ENCODE measurements around the gene TP53I13. TPM values are rescaled to one million over a fixed set of nuclear protein-coding genes. Genes with fewer than 3 reads are reported as not detected.

TP53I13 gene
- total RNA-seq, 1 experiment from 2014 or later, result 40.2 TPM

DNA sequence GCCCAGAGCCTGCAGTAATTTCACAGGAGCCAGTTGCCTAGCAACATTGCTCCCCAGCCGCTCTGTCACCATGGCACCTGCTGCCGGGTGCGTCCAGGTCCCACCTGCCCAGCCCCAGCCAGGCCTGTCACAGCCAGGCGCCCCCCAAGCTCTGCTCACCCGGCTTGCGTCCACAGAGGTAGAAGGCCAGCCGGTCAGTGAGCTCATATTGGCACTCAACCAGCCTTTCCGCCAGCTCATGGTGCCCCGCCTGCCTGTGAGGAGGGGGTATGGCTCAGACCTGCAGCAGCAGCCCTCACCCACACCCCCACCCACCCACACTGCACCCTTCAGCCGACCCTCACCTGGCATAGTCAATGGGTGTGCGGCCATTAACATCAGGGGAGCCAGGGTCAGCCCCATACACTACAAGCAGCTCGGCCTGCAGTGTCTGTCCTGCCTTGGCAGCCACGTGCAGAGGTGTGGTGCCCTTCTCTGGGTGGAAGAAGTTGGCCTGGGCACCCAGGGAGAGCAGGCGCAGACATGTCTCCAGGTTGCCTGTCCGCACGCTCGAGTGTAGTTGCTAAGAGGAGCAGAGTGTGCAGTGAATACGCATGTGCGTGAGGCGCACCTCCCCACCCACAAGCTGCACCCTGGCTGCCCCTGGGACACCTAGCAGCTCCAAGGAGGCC is 13.2 kb downstream of the TP53I13 start:
- DNase-seq (ENCODE audit: low read depth), result no peak

DNA sequence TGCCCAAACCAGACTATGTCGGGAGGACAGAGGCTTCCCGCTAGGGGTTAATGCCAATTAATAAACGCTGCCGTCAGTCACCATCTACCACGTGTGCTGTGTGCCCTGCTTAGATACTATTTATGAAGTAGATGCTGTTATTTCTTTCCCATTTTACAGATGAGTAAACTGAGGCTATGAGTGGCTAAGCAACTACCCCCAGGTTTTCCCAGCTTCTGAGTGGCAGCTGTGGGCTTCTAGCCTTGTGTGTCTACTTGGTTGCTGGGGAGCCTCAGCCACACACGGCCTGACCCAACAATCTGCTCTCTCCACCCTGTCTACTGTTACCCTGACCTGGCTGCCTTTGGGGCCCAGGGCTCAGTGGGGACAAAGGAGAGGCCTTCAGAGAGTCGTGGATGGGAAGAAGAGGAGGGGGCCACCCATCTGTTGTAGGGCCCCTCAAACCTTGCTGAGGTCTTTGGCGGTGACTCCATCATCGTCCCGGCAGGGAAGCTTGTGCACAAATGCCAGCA is 13.8 kb downstream of the TP53I13 start:
- DNase-seq (ENCODE audit: low read depth), result no peak

DNA sequence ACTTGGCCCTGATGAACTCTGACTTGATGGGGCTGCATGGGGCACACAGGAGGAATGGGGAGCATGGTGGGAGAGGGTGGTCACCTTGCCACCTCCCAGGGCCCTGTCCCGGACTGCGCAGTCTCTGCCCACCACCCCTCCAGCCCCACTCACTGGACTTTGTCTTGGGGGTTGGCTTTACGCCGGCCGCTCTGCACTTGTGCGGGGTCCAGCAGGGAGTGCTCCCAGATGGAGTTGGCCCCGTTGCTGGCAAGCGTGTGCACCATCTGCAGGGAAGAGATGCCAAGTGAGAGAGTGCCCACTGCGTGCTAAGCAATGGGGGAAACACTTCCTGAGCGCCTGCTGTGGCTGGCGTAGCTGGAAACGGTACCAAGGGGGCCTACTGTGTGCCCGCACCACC is 14.3 kb downstream of the TP53I13 start:
- no peak for DNase-seq (ENCODE audit: low read depth)

DNA sequence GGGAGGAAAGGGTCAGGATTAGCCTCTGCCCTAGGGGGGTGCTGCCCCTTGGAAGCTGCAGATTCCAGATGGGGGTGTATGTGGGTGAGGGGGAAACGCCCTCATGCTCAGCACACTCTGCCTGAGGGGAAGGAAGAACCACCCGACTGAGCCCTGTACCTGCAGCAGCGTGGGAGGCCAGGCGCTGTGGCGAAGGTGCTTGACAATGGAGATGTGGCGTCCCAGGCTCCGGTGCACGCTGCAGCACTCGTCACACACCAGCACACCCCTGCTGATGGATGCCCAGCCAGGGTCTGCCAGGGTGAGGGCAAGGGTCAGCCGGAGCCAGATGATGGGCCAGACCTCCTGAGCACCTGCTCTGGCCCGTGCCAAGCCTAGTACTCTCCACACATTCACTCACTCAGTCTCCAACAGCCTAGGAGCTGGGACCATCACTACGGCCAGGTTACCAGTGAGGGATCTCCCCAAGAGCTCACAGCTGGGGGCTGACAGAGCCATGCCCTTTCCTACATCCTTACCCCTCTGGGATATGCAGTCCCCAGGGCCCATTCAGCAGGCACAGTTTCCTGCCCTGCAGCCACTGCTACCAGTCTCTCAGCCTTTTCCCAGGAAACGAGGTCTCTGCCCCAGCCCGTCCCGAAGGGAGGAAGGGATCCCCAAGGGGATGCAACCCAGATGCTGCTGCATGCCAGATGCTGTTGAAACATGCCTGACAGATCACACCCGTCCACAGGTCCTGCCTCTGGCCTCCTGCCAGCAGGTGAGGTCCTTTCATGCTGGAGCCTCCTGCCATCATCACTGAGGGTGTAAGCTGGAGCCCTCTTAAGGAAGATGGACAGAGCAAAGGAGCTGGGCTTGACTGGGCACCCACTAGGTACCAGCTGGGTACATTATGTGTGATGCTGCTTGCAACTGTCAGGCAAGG is 15.1 kb downstream of the TP53I13 start:
- no peak for DNase-seq (ENCODE audit: low read depth)

DNA sequence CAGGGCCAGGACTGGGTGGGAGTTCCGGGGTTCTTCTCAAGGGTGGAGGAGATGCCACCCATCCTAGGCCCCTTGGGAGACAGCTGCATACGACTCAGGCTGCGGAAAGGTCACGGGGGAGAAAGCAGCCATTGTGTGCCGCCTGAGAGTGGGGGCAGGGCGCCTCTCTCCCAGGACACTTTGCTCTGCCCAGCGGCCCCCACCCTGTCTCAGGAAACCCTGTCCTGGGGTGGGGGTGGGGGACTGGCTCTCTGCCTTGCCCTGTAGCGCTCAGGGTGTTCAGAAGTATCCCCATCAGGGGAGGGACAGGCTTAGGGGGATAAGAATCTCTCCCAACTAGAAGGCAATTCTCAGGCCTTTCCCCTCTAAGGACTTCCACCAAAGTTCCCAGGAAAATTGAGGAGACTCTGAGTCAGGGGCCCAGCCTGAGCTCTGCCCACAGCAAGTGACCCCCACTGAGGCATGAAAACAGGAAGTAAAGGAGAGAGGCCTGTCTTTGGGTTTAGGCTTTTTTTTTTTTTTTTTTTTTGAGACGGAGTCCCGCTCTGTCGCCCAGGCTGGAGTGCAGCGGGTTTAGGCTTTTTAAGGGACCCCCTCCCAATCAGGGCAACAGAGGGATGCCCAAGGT is 16.1 kb downstream of the TP53I13 start:
- peak; percentile 44 for DNase-seq (ENCODE audit: low read depth)

DNA sequence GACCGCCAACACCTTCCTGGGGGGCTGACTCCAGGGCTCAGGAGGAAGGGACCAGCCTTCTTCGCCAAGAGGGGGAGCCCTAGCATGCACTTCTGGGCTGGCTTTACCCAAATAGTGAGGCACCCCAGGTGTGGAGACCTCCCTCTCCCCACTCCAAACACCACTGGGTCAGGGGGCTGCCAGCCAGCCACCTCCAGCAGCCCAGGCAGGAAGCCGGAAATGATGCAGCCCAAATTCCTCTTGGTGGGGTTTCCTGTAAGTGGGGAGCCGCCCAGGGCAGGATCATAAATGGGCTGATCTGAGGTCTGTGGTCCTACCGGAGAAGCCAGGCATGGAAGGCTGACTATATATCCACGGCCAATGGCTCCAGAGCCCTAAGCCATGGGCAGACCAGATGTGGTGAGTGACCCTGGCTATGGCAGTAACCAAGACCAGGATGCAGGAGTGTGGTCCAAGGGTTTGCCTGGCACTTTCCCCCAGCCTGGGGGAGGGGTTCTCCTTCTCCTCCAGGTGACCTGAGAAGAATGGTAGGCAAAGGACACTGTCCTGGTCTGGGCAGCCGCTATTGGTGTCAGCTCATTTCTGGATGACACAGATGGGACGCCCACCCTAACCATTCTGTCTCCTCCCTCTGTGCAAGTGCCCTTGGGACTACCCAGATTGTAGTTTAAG is 16.7 kb downstream of the TP53I13 start:
- peak; percentile 80 for DNase-seq (ENCODE audit: low read depth)

DNA sequence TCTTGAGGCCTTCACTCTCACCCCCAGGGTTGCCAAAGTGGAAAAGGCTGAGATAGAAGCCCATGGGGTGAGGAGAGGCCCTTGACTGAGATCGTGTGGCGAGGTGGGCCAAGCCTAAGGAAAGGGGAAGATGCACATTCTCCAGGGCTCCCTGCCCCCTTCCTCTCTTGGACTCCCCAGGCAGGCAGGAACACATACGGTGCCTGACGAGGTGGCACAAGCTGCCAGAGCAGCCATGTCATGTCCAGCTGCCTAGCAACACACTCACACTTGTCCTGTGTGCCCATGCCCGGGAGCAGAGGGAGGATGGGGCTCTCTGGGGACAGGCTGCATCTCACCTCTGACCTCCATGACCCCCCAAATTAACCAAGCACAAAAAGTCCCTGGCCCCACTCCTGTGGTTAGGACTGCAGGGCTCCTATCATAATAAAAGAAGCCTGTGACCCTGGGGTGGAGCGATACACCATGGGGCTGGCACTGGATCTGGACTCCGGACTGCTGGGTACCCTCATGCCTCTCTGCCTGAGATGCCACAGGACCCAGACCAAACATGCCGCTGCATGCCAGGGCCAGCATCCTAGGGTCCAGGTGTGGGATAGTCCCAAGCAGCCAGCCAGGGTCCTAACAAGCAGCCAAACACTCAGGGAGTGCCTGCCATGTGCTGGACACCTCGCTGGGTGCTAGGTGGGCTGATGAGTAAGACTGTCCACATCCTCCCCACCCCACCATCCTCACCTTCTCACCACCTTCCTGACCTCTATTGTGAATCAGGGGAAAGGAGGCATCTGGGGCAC is 18.4 kb downstream of the TP53I13 start:
- DNase-seq (ENCODE audit: low read depth), result no peak

DNA sequence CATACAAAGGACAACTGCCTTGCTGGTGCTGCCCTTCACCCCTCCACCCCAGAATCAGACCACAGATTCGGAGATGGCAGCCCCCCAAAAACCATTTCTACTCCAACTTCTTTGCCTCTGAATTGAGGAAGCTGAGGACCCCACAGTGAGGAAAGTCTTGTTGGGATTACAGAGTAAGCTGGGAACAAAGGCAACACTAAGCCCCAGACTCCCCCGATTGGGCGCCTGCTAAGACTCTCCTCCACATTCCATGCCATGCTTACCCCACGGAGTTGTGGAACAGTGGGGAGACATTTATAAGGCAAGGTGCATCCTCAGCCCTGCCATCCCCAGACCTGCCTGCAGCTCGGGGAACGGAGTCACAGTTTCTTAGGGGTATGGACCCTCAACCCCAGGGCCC is 19.1 kb downstream of the TP53I13 start:
- no peak for DNase-seq (ENCODE audit: low read depth)

DNA sequence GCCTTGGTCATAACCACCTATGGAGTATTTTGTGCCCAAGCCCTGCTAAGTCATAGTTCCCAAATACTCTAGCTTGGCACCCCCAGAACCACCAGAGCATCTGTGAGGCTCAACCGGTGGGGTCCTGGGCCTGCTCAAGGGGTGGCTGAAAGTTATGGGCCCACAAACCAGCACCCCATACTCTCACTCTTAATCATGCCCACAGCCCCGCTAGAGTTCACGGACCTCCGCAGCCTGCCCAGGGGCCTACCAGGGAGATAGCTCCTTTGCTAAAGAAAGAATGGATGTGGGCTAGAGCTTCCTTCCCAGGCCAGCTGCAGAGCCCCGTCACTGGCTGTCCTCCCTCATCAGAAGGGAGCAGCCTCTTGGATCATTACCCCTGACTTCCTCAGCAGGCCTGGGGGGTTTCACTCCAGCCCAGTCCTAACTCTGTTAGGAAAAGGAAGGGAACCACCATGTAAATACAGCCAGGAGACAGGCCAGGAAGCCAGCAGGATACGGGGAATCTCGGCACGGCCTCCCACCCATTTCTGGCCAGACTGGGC is 19.6 kb downstream of the TP53I13 start:
- no peak for DNase-seq (ENCODE audit: low read depth)

DNA sequence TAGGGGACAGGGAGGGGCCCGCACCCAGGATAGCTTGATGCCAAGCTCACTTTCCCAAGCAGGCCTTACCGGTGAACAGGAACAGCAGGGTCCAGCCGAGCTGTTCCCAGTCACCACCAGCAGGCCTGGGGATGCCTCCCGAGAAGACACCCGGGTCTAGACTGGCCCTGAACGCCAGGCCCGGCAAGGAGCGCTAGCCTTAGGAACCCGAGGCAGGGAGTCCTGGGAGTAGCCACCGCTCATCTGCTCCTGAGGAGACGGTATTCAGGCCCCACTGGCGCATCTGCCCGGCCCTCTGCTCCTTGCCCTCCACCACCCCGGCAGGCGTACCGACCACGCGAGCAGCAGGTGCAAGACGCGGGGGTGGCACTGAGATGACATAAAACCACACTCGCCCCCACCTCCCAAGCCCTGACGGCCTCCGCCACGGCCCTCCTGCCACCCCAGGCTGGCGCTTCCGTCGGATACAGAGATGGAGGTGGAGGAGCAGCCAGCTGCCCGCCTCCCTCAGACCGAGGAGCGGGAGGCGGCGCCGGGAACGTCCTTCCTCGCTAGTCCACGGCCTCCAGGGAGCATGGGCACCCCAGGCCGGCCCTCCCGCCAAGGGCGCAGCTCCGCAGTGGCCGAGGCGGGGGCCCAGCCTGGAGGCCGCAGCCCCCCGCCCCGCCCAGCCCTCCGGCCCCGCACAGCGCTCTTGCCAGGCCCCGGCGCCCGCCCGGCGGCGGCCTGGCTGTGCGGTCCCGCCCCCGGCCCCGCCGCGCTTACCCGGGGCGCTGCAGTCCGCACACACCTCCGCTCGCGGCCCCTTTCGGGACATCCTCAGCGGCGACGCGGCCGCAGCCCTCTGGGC is 20.3 kb downstream of the TP53I13 start:
- peak; percentile 55 for DNase-seq (ENCODE audit: low read depth)

DNA sequence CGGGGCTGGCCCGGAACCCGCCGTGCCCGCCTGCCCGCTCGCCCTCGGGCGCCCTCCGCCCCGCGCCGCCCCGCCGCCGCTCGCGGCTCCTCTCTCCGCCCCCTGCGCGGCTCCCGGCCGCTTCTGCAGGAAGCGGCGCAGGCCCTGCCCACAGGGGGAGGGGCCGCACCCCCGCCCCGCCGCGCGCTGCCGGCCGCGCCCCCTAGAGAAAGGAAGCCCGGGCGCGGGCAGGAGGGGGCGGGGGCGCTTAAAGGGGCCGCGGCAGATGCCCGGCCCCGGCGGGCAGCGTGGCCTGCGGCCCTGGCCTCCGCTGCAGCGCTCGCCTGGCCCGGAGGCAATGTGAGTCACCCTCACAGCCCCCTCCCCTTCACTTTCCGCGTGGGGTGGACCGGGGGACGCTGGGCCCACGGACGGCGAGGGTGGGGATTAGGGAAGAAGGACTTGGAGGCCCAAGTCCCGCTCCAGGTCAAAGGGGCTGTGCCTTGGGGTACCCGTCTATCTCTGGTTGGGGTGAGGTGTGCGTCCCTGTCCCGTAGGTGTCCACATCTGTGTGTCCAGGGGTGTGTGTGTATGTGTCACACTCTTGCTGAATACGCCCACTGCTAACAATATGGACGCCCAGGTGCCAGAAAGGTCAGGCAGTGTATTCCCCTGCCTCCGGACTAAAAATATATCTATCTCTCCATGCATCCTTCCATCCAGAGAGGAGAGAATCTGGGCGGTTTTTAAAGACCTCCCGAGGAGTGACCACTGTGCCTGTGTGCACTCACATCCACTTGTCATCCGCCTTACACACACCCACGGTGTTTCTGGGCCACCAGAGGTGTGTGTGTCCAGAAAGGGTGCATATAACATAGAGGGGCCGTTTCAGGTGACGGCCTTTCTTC is 21.3 kb downstream of the TP53I13 start, which contains the start of gene GIT1:
Gene GIT1 (minus strand): TSS at position 125 of the 887 bp plus-strand sequence. CDS start 270 bp downstream, outside the sequence.
- peak; percentile 92 for DNase-seq (ENCODE audit: low read depth)

DNA sequence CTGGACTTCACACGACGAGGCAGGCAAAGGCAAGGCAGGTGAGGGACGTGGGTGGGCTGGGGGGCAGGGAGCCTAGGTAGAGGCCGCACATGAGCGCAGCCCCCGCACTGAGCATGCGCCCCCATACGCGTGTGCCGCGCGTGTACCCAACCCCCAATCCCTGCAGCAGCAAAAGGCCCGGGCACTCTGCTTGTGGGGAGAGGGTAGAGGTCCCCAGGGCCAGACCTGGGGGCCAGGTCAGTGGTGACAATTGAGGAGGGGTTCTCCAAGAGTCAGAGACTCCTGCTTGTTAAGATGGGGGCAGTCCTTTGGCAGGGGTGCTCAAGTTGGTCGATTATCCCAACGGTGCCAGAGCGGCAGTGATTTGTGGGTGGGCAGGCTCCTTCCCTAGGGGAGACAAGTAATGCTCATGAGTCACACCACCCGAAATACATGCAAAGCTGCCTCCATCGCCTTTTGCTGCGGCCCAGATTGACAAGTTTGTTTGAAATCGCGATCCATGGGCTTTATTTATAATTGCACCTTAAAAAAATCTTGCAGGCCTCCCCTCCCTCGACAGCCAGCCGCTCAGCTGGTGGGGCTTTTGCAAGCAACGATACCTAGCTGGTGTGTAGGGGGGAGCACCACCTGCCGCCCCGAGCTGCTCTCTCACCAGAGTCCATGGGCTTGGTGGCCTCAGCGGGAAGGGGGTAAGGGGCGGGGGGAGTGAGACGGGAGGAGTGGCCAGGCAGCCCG is 22.1 kb downstream of the TP53I13 start:
- peak; percentile 84 for DNase-seq (ENCODE audit: low read depth)

DNA sequence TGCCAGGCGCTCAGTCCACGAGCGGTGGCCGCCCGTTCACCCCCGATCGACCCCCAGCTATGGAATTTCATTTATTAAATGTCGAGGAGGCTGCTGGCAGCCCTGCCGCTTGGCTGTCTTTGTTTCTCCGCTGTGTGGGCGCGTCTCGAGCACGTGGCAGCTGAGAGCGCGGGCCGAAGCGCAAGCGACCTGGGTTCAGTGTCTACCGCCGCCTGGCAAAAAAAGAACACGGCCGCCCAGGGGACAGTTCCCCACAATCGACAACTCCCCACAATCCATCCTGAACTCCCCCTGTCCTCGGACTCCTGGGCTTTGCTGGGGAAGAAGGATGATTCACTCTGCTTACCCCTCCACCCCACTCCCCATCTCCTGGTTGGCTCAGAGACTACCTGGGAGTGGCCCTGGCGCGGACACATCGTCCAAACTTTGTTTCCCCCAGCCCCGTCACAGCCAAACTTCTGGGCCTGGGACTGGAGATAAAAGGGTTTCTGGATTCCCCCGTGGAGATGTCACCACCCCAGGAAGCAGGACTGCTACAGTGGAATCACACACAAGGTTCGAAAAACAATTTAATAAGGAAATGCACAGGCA is 22.7 kb downstream of the TP53I13 start:
- peak; percentile 82 for DNase-seq (ENCODE audit: low read depth)

DNA sequence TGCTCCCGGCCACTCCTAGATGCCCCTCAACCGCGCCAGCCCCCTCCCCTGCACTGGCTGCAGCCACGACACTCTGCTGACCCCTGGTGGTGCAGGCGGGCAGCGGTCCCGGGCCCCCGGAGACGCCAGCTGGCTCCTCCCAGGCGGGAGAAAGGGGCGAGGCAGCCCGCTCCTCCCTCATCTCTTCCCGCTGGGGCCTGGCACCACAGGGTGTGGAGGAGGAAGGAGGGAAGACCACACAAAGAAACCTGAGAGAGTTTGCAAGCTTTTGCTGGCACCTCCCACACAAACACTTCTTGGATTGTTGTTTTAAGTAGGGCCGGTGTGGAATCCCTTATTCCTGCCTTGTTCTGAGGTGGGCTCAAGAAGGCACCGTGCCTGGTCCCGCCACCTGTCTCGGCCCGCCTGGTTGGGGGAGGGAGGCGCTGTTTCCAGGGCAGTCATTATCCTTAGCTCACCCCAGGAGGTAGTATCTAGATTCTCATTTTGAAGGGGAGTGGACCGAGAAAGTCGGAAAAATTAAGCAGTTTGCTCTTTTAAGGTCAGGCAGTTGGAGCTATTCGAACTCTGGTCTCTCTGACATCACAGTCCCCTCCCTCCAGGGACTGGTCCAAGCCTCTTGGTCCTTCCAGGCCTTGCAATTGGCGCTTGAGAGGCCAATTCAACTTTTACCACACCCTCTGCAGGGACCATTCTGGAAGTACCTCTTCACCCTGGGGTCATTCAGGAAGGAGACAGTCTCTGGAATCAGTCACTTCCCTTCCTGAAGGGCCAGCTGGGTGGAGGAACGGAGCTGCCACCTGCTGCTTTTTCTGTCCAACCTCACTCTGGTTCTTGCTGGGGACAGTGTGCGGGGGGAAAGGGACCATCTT is 23.5 kb downstream of the TP53I13 start:
- DNase-seq (ENCODE audit: low read depth), result peak; percentile 96

DNA sequence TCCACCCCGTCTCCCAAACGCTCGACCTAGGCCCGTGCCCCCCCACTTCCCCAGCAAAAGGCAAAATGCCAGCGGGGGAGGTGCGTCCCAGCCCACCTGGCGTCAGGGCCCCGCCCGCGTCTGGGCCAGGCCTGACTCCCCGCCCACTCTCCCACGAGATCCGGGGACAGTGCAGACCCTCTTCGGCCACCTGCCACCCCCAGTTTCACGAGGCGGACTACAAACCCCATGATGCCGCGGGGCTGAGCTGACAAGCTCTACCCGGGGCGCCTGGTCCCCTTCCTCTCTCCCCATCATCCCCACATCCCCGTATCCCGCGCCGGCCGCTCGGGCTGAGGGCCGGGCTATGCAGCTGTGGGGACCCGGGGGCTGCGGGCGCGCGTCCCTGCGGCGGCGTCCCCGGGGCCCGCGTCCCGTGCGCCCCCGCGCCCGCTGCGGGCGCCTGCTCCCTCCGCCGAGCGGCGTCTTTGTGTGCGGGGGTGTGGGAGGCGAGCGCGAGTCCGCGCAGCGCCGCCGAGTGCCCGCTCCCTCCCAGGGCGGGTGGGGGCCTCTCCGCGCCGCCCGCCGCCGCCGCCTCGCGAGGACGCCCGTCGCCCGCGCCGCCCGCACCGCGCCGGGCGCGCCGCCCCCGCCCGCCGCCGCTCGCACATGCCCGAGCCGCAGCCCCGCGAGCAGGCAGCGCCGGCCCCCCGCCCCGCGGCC is 24.5 kb downstream of the TP53I13 start, which contains the start of gene ANKRD13B:
Gene ANKRD13B (plus strand): TSS at position 283 of the 702 bp plus-strand sequence. CDS start 490 bp downstream, outside the sequence.
- peak; percentile 63 for DNase-seq (ENCODE audit: low read depth)

Measured in Daoy (cell line).